Left renal pelvis (tissue), 4 donors: Measurements from ENCODE around the gene CYSLTR1. TPM values are rescaled to one million over a fixed set of nuclear protein-coding genes. Genes with fewer than 3 reads are reported as not detected.
"Not testable (repeated sequence)": the region's sequence is repeated elsewhere in the genome, so short reads cannot be mapped to it uniquely, and the experiment has no call there.

Source experiments
- DNase-seq, 4 donors: peaks; one replicate each; pipeline ENCODE4 v3.0.0-alpha.2; 2013; ENCODE audit warnings: low read depth in 4 of 4, low spot score in 3 of 4
- polyA plus RNA-seq, 4 donors: library from polyadenylated mRNA; unstranded; fragments of 120-200 nt; gene quantifications; one replicate each; pipeline ENCODE4 v1.2.1, GENCODE V29; 2013; ENCODE audit not compliant: insufficient read length in 4 of 4

Gene CYSLTR1
- polyA plus RNA-seq, 4 donors, result 1.9 to 3.3 (median 2.4) TPM

DNA sequence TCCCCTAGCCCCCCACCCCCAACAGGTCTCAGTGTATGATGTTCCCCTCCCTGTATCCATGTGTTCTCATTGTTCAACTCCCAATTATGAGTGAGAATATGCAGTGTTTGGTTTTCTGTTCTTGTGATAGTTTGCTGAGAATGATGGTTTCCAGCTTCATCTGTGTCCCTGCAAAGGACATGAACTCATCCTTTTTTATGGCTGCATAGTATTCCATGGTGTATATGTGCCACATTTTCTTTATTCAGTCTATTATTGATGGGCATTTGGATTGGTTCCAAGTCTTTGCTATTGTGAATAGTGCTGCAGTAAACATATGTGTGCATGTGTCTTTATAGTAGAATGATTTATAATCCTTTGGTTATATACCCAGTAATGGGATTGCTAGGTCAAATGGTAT is 101.4 kb downstream of the CYSLTR1 start:
- not testable (repeated sequence) for DNase-seq

Other genes with a start within 250 kb of the CYSLTR1 start
- gene PGK1, start 223.4 kb downstream of the CYSLTR1 start, polyA plus RNA-seq, result 100 to 1,000 TPM; 228 to 448 (median 382) TPM
- gene TAF9B, start 188.0 kb downstream of the CYSLTR1 start, polyA plus RNA-seq, result 10 to 100 TPM; 36.3 to 65.8 (median 47.9) TPM